Calu3 (cell line): ENCODE measurements around the gene RMND5A. TPM values are rescaled to one million over a fixed set of nuclear protein-coding genes. Genes with fewer than 3 reads are reported as not detected.

ENCODE experiments used
- BruUV-seq: library from RNA; stranded (reverse); fragments of 400-500 nt; replicated peaks from 2 replicates; lab custom pipeline; 2021; lab: Mats Ljungman, UMichigan
- CTCF ChIA-PET: fragments of 300-600 bp; sonication (Branson Sonifier 250); formaldehyde crosslinking; loops from one replicate; lab custom pipeline; 2022; ENCODE audit warnings: antibody characterized with exemption; lab: Charles Lee
- DNase-seq: peaks from one replicate; pipeline ENCODE4 v3.0.0; 2022
- H3K27ac Mint-ChIP-seq: one replicate; pipeline ENCODE4 v1.8.0; 2022; ENCODE audit warnings: mixed read lengths; ENCODE audit not compliant: unreplicated experiment
- H3K27me3 Mint-ChIP-seq: one replicate; pipeline ENCODE4 v1.8.0; 2022; ENCODE audit warnings: mixed read lengths; ENCODE audit not compliant: unreplicated experiment
- H3K36me3 Mint-ChIP-seq: one replicate; pipeline ENCODE4 v1.8.0; 2022; ENCODE audit warnings: mild to moderate bottlenecking, moderate library complexity, mixed read lengths; ENCODE audit not compliant: insufficient read depth, unreplicated experiment
- H3K4me1 Mint-ChIP-seq: one replicate; pipeline ENCODE4 v1.8.0; 2022; ENCODE audit warnings: mild to moderate bottlenecking, low read depth, mixed read lengths; ENCODE audit not compliant: unreplicated experiment
- H3K4me3 Mint-ChIP-seq: one replicate; pipeline ENCODE4 v1.8.0; 2022; ENCODE audit warnings: mild to moderate bottlenecking, low read depth, moderate library complexity, mixed read lengths; ENCODE audit not compliant: unreplicated experiment
- H3K9me3 Mint-ChIP-seq: one replicate; pipeline ENCODE4 v1.8.0; 2022; ENCODE audit warnings: low read depth, mixed read lengths; ENCODE audit not compliant: unreplicated experiment
- intact Hi-C: fragments of 100-400 bp; cut with micrococcal nuclease; formaldehyde crosslinking; loops from one replicate; pipeline ENCODE4 v1.10.0; 2022; ENCODE audit not compliant: unreplicated experiment
- total RNA-seq: library from RNA; stranded (reverse); gene quantifications from 2 replicates; pipeline ENCODE4 v1.2.3, GENCODE V29; 2022
- TF ChIP-seq, protein P1 (sequence below): fragments of 200-600 bp; IDR thresholded peaks from one replicate; pipeline ENCODE4 v1.8.0; 2022; ENCODE audit warnings: antibody characterized with exemption; ENCODE audit not compliant: unreplicated experiment

The RMND5A gene
- total RNA-seq, 1 experiment from 2014 or later: 52.4 TPM

DNA sequence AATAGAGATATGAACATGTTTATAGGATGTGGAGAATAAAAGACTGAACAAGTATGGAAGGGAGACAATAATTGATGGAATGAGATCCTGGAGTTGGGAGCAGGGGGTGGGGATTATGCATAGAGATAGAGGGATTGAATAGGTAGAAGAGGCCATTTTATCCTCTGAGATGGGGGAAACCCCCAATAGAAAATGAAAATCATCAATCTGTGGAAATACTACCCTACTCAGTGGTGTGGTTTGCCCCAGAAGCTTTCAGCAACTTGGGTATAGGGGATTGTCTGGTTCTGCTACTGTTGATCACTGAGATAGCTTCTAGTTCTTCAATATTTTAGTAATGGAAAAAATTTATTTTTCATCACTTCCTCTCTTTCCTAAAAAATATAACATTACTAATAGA, 41.1 kb upstream of the RMND5A start:
- no peaks in the 10 kb centered on the region for H3K9me3 Mint-ChIP-seq
- no TSS peak for BruUV-seq
- no peaks in the 10 kb centered on the region for H3K4me1 Mint-ChIP-seq
- H3K27ac Mint-ChIP-seq: no peak overlapping the region
- TF ChIP-seq, protein P1, sequence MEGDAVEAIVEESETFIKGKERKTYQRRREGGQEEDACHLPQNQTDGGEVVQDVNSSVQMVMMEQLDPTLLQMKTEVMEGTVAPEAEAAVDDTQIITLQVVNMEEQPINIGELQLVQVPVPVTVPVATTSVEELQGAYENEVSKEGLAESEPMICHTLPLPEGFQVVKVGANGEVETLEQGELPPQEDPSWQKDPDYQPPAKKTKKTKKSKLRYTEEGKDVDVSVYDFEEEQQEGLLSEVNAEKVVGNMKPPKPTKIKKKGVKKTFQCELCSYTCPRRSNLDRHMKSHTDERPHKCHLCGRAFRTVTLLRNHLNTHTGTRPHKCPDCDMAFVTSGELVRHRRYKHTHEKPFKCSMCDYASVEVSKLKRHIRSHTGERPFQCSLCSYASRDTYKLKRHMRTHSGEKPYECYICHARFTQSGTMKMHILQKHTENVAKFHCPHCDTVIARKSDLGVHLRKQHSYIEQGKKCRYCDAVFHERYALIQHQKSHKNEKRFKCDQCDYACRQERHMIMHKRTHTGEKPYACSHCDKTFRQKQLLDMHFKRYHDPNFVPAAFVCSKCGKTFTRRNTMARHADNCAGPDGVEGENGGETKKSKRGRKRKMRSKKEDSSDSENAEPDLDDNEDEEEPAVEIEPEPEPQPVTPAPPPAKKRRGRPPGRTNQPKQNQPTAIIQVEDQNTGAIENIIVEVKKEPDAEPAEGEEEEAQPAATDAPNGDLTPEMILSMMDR: no peak
- H3K27me3 Mint-ChIP-seq: no peaks in the 10 kb centered on the region
- H3K36me3 Mint-ChIP-seq: no peaks in the 10 kb centered on the region
- H3K4me3 Mint-ChIP-seq: no peak overlapping the region
- CTCF ChIA-PET: no interaction called here
- no peak for DNase-seq
- intact Hi-C loops: no loop called here

DNA sequence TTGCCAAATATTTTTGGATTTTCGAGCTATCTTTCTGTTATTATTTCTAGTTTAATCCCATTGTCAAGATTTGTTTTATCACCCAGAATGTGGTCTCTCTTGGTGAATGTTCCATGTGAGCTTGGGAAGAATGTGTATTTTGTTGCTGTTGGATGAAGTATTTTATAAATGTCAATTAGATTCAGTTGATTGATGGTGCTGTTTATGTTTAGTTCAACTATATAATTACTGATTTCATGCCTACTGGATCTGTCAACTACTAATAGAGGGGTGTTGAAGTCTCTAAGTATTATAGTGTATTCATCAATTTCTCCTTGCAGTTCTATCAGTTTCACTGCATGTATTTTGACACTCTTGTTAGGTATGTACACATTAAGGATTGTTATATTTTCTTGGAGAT, 34.7 kb upstream of the RMND5A start:
- Mint-ChIP-seq H3K4me1 (no peaks in the 10 kb centered on the region), H3K36me3 (no peaks in the 10 kb centered on the region), H3K9me3 (no peaks in the 10 kb centered on the region), H3K27me3 (no peaks in the 10 kb centered on the region), H3K27ac (no peak overlapping the region), H3K4me3 (no peak overlapping the region)
- TF ChIP-seq, protein P1: no peak
- BruUV-seq: no TSS peak
- CTCF ChIA-PET: no interaction called here
- intact Hi-C loops: no loop called here
- no peak for DNase-seq

DNA sequence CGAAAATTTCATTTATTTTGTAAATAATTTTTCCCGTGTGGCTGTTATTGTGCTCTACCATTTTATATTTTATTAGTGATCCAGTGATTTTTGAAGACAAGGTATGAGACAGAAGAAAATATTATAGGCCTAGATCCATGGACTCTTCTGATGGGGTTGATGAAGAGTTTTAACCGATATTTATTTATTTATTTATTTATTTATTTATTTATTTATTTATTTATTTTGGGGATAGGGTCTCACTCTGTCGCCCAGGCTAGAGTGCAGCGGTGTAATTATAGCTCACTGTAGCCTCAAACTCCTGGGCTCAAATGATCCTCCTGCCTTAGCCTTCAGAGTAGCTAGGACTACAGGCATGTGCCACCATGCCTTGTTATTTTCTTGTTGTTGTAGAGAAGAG, 33.6 kb upstream of the RMND5A start:
- no peaks in the 10 kb centered on the region for H3K36me3 Mint-ChIP-seq
- no peak for DNase-seq
- no TSS peak for BruUV-seq
- intact Hi-C loops: no loop called here
- TF ChIP-seq, protein P1: no peak
- H3K4me3 Mint-ChIP-seq: no peak overlapping the region
- H3K4me1 Mint-ChIP-seq: no peaks in the 10 kb centered on the region
- no peaks in the 10 kb centered on the region for H3K9me3 Mint-ChIP-seq
- no peaks in the 10 kb centered on the region for H3K27me3 Mint-ChIP-seq
- H3K27ac Mint-ChIP-seq: no peak overlapping the region
- CTCF ChIA-PET: no interaction called here

DNA sequence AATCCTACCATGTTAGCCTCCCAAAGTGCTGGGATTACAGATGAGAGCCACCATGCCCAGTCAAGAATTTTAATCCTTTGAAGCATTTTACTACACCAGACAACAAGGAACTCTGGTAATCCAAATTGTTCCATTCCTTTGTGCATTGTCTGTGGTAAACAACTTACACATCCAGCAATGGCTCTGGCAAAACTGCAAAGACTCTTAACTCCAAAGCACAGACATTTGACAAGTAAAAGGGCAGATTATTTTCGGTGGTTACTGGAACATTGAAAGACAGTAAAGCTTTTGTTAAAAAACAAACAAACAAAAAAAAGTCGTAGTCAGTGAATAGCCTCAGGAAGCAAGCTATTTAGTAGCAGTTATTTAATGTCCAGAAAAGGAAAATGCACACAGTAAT, 33.2 kb upstream of the RMND5A start:
- H3K4me3 Mint-ChIP-seq: no peak overlapping the region

More for the DNA sequence above, 33.2 kb upstream of the RMND5A start:
- TF ChIP-seq, protein P1: no peak
- CTCF ChIA-PET: no interaction called here
- intact Hi-C loops: no loop called here
- Mint-ChIP-seq H3K4me1 (no peaks in the 10 kb centered on the region), H3K36me3 (no peaks in the 10 kb centered on the region), H3K27ac (no peak overlapping the region), H3K9me3 (no peaks in the 10 kb centered on the region), H3K27me3 (no peaks in the 10 kb centered on the region)
- no peak for DNase-seq
- no TSS peak for BruUV-seq
